NCI-H446 (cell line): Measurements from ENCODE around the gene ZNF687.
"Not testable (repeated sequence)": the region's sequence is repeated elsewhere in the genome, so short reads cannot be mapped to it uniquely, and the experiment has no call there.

Source experiments
- DNase-seq, 2 experiments: peaks; one replicate each; lab custom pipeline; 2025; lab: John Stamatoyannopoulos, UW

ZNF687 gene, protein sequence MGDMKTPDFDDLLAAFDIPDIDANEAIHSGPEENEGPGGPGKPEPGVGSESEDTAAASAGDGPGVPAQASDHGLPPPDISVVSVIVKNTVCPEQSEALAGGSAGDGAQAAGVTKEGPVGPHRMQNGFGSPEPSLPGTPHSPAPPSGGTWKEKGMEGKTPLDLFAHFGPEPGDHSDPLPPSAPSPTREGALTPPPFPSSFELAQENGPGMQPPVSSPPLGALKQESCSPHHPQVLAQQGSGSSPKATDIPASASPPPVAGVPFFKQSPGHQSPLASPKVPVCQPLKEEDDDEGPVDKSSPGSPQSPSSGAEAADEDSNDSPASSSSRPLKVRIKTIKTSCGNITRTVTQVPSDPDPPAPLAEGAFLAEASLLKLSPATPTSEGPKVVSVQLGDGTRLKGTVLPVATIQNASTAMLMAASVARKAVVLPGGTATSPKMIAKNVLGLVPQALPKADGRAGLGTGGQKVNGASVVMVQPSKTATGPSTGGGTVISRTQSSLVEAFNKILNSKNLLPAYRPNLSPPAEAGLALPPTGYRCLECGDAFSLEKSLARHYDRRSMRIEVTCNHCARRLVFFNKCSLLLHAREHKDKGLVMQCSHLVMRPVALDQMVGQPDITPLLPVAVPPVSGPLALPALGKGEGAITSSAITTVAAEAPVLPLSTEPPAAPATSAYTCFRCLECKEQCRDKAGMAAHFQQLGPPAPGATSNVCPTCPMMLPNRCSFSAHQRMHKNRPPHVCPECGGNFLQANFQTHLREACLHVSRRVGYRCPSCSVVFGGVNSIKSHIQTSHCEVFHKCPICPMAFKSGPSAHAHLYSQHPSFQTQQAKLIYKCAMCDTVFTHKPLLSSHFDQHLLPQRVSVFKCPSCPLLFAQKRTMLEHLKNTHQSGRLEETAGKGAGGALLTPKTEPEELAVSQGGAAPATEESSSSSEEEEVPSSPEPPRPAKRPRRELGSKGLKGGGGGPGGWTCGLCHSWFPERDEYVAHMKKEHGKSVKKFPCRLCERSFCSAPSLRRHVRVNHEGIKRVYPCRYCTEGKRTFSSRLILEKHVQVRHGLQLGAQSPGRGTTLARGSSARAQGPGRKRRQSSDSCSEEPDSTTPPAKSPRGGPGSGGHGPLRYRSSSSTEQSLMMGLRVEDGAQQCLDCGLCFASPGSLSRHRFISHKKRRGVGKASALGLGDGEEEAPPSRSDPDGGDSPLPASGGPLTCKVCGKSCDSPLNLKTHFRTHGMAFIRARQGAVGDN

DNA sequence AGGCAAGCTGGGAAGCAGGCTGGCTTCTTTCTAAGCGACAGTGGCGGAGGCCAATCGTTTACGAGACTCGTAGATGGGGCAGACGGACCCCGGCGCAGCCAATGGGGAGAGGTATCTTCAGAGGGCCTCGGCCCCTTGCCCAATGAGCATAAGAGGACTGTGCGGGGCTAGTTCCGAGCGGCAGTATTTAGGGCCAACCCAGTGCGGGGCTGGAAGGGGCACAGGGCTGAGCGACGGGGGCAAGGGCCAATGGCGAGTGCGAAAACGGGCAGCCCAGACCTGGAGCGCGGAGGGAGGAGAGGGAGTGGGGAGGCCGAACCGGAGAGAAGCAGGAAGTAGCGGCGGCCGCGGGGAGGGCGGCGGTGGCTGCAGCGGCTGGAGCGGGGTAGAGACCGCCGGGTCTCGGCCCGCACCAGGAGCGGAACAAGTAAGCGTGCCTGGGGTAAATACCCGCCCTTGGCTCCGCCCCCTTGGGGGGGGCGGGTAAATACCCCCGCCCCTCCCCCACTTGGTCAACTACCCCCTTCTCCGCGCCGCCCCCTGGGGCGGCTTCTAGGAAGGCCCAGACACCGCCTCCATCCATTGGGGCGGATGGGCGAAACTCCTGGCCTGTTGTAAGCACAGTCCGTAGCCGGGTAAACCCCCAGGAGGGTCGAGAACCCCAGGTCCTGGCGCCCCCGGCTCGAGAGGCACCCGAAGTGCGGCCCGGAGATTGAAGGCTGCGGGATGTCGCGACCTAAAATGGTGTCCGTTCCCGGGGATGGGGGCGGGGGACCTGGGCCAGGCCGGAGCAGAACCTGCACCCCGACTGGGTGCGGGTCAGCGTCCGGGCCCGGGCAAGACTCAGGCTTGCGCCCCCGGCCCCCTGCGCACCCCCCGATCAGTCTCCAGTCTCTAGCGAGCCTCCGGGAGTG, at the start of gene ZNF687:
Gene ZNF687 (plus strand): TSS at position 331 of the 914 bp plus-strand sequence. CDS start 3,993 bp downstream, outside the sequence.
- peak; percentile 99 to 100 for DNase-seq

DNA sequence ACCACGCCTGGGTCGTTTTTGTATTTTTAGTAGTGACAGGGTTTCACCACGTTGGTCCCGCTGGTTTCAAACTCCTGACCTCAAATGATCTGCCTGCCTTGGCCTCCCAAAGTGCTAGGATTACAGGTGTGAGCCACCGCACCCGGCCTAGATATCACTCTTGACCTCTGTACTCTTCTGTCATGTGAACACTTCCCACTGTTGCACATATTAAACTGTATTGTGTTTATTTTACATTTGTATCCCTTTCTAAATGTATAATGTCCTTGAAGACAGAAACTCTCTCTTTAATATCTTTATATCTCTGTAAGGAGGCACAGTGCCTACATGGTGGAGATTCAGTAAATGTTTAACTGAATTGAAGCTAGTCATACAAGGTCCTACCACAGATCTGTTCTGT, 46.9 kb upstream of the ZNF687 start:
- DNase-seq: no peak

GRCh38 chr1:151237678-151238466, 44.2 kb upstream of the ZNF687 start:
- DNase-seq: no peak

DNA sequence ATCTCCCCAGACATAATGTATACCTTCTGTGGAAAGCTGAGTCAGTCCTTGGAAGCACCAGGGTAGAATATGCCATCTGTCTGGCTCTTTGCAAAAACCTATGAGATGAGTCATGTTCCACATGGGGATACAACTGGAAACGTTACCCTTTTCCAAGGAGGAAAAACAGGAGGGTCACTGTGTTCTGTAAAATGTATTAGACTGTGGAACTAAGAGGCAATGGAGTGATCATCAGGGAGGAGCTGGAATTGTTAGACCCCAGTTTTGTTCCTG, 43.7 kb upstream of the ZNF687 start:
- peak; percentile 23 to 79 for DNase-seq

DNA sequence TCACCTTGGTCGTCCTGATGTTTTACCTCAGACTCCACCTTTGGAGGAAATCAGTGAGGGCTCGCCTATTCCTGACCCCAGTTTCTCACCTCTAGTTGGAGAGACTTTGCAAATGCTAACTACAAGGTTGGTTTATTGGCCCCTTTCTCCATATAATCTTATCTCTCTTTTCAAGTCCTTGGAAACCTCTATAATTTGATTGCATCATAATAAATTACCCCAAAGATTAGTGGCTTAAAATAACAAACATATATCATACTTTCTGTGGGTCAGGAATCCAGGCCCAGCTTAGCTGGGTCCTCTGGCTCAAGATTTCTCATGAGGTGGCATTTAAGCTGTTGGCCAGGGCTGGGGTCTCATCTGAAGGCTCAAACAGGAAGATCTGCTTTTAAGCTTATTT, 39.7 kb upstream of the ZNF687 start:
- no peak for DNase-seq

DNA sequence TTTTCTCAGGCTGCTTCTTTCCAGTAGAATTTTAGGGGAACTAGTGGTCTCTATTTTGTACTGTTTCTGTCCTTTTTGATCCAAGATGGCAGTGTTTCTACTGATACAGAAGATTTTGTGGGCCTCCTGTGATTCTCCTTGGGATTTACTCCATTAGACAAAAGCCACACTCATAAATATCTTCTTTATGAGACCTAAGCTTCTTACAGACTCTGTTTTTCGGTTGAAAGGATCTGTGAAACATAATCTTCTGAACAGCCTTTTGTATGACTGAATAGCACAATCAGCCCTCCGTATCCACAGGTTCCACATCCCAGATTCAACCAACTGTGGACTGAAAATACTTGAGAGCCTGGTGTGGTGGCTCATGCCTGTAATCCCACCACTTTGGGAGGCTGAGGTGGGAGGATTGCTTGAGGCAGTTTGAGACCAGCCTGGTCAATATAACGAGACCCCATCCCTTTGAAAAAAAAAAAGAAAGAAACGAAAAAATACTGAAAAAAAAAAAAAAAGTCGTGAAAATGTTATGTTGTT, 38.3 kb upstream of the ZNF687 start:
- no peak for DNase-seq

DNA sequence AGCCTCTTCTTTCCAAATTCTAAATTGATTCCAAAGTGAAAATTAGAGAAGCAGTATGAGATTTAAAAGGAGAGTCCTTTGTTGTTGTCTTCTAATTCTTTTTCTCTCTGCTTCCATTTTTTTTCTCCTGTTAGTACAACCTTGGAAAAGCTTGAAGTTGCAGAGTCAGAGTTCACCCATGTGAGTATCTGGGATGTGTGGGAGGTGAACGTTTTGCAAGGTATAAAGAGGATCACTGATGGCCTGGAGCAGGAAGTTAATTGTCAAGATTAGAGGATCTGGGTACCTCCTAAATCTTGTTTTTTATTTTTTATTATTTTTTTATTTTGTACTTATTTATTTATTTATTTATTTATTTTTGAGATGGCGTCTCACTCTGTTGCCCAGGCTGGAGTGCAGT, 35.3 kb upstream of the ZNF687 start:
- DNase-seq: no peak

GRCh38 chr1:151251656-151252470, 30.2 kb upstream of the ZNF687 start:
- DNase-seq: peak; percentile 54 to 71

GRCh38 chr1:151254217-151255213, 27.6 kb upstream of the ZNF687 start, which contains the start of gene PSMD4:
PSMD4 (plus strand) TSS chr1:151254734; CDS start chr1:151254783, 49 bp downstream.
- peak; percentile 93 to 96 for DNase-seq

- no peak for DNase-seq
Observed at GRCh38 chr1:151255381-151255780, 26.7 kb upstream of the ZNF687 start.

DNA sequence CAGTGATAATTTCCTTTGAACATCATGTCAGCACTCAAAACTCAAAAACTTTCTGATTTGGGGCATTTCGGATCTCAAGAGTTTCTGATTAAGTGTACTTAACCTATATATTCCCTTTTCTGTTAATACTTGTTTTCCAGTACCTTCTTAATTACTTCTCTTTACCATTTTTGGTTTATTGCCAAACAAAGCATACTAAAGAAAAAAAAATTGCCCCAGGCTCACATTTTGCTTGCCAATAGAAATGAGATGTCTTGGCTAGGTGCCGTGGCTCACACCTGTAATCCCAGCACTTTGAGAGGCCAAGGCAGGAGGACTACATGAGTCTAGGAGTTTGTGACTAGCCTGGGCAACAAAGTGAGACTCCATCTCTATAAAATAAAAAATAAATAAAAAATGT, 22.7 kb upstream of the ZNF687 start:
- DNase-seq: no peak

- no peak for DNase-seq
Observed at GRCh38 chr1:151265446-151266236, 16.5 kb upstream of the ZNF687 start.

DNA sequence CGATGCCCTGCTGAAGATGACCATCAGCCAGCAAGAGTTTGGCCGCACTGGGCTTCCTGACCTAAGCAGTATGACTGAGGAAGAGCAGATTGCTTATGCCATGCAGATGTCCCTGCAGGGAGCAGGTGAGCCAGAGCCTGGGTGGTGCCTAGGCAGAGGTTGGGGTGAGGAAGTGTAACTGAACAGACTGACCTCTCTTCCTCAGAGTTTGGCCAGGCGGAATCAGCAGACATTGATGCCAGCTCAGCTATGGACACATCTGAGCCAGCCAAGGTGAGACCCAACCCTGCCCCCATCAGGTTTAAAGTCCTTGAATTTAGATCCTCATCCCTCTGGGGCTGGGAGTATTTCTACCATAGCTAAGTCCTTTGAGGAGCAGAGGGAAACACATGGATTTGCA, 15.8 kb upstream of the ZNF687 start:
- DNase-seq: no peak

GRCh38 chr1:151266821-151267220, 15.3 kb upstream of the ZNF687 start:
- no peak for DNase-seq

- DNase-seq: no peak
Observed at GRCh38 chr1:151267760-151268159, 14.3 kb upstream of the ZNF687 start.

DNA sequence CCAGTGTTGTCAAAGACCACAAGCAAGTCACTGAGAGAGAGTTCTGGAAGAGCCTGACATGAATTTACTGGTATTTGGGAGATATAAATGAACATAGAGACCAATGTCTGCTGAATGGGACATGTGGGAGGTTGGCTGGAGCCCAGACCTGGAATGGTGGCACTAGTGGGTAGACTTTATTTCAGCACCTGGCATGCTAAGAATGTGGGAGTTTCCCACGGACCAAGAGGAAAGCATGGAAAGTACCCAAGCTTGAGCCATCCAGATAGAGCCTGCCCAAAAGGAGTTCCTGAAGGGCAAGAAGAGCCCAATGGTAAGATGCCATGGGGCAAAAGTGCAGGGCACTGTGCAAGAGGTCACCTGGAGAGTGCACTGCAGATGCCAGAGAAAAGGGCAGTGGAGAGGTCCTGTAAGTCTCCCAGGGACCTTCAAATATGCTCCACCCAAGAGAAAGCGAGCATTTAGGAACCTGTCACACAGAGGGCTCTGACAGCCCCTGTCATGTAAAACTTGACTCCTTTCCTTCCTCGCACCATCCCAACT, 8.1 kb upstream of the ZNF687 start:
- no peak for DNase-seq

- DNase-seq: not testable (repeated sequence)
Observed at GRCh38 chr1:151275341-151275740, 6.8 kb upstream of the ZNF687 start.
